Heart left ventricle (tissue), 13 donors: ENCODE results near the gene EP400.

ENCODE experiments used
- POLR2A ChIP-seq, 2 donors: fragments of 450-650 bp; IDR thresholded peaks; one replicate each; pipeline ENCODE4 v1.6.1; 2017; ENCODE audit warnings: antibody characterized with exemption in 2 of 2, mild to moderate bottlenecking in 2 of 2, moderate library complexity in 2 of 2
- TF ChIP-seq, protein P1 (sequence below), 12 donors: fragments of 200-600 bp; sonication (generic) in 4 of 12; IDR thresholded peaks; one replicate each; pipeline versions ENCODE4 v1.5.0 to v1.8.0; 2018 to 2022; ENCODE audit warnings: antibody characterized with exemption in 12 of 12, mild to moderate bottlenecking in 5 of 12
- donor health status: ischemic (EF 13 %, LVEDD 7.1; RV severe dilation, severe dysfunction).
- donor health status: DM: no; HTN: yes; CAD: no.
- donor health status: DM: no; HTN: no; CAD: no.
- donor health status: ischemic (EF 25% LVEDD 6.9; RV normal size, moderate dysfunction).
- donor health status: ischemic (EF 25% LVEDD 5.7; RV mildly dilated, moderate dysfunction).
- donor health status: ischemic (EF 35%, LVEDD 5.7; RV mildly dilated, moderate dysfunction).
- donor health status: nonischemic (EF 11% LVEDD 7.7; RV severe dilation, severe dysfunction).
- donor health status: DM: yes; HTN: yes; CAD: no.
- donor health status: PGD.
- donor health status: ischemic (EF 29% LVEDD 5.4; RV normal size, mild dysfunction).
- donor health status: nonischemic (EF 23%, LVEDD 6.1; RV moderate dilation, normal function).

DNA sequence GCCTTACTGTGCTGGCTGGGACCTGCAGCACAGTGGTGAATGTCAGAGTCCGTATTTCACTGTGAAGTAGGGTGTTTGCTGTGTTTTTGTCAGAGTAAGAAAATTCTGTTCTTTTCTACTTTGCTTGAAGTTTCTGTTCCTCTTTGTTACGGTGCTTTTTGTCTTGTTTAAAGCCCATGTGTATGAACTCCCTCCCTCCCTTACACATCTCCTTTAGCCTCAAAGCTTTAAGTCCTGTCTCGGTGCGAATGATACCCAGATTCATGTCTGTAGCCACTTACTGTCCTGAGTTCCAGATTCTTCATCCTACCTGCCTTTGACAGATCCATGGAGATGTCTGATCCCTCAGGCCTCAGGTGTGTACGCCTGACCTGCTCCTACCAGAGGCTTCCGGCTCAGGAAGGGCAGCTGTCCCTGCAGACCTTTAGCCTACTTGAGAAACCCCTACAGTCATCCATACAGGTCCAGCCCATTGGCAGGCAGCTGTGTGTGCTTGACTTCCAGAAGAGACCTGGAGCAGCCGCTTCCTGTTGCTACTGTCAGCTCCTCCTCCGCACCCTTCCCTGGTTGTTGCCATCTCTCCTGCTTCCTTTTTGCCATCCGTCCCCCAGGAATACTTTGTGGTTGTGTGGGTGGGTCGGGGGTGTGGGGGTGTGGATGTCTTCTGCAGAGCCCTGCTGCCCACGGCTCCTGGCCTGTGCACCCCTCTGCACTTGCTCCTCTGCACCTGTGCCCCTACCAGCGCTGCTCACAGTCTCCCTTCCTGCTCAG, 121.5 kb downstream of the EP400 start:
- TF ChIP-seq, protein P1, sequence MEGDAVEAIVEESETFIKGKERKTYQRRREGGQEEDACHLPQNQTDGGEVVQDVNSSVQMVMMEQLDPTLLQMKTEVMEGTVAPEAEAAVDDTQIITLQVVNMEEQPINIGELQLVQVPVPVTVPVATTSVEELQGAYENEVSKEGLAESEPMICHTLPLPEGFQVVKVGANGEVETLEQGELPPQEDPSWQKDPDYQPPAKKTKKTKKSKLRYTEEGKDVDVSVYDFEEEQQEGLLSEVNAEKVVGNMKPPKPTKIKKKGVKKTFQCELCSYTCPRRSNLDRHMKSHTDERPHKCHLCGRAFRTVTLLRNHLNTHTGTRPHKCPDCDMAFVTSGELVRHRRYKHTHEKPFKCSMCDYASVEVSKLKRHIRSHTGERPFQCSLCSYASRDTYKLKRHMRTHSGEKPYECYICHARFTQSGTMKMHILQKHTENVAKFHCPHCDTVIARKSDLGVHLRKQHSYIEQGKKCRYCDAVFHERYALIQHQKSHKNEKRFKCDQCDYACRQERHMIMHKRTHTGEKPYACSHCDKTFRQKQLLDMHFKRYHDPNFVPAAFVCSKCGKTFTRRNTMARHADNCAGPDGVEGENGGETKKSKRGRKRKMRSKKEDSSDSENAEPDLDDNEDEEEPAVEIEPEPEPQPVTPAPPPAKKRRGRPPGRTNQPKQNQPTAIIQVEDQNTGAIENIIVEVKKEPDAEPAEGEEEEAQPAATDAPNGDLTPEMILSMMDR (IDR thresholded peaks at IDR 0.05): no peak
- no peak for TF ChIP-seq POLR2A (IDR thresholded peaks at IDR 0.05)
